Measurements from ENCODE around the gene ANP32A.
"Not testable (repeated sequence)": the region's sequence is repeated elsewhere in the genome, so short reads cannot be mapped to it uniquely, and the experiment has no call there.

Gene ANP32A

GRCh38 chr15:68820295-68821189, at the start of gene ANP32A:
Gene ANP32A, minus strand, starts transcription at chr15:68820895. Its CDS starts 144 bp downstream, at chr15:68820751.
- peak; percentile 31 to 65 for DNase-seq

- DNase-seq: no peak
Observed at GRCh38 chr15:68868296-68868695, 47.6 kb upstream of the ANP32A start.

GRCh38 chr15:68862415-68862814, 41.7 kb upstream of the ANP32A start:
- no peak for DNase-seq

- not testable (repeated sequence) for DNase-seq
Observed at GRCh38 chr15:68858666-68859065, 38.0 kb upstream of the ANP32A start.

GRCh38 chr15:68857443-68857842, 36.7 kb upstream of the ANP32A start:
- DNase-seq: not testable (repeated sequence)

GRCh38 chr15:68852461-68852860, 31.8 kb upstream of the ANP32A start:
- DNase-seq: no peak

GRCh38 chr15:68851971-68852370, 31.3 kb upstream of the ANP32A start:
- no peak for DNase-seq

GRCh38 chr15:68849497-68849896, 28.8 kb upstream of the ANP32A start:
- no peak for DNase-seq

- no peak for DNase-seq
Observed at GRCh38 chr15:68846851-68847439, 26.2 kb upstream of the ANP32A start.

- no peak for DNase-seq
Observed at GRCh38 chr15:68844856-68845550, 24.3 kb upstream of the ANP32A start.

- DNase-seq: no peak
Observed at GRCh38 chr15:68843425-68844311, 23.0 kb upstream of the ANP32A start.

- DNase-seq: no peak
Observed at GRCh38 chr15:68842958-68843357, 22.3 kb upstream of the ANP32A start.

GRCh38 chr15:68834346-68834745, 13.7 kb upstream of the ANP32A start:
- DNase-seq: no peak

GRCh38 chr15:68833700-68834331, 13.1 kb upstream of the ANP32A start:
- DNase-seq: no peak

- DNase-seq: no peak
Observed at GRCh38 chr15:68830141-68830785, 9.6 kb upstream of the ANP32A start.

- DNase-seq: no peak
Observed at GRCh38 chr15:68829068-68829467, 8.4 kb upstream of the ANP32A start.

- DNase-seq: no peak
Observed at GRCh38 chr15:68823561-68823960, 2.9 kb upstream of the ANP32A start.

GRCh38 chr15:68822818-68823217, 2.1 kb upstream of the ANP32A start:
- DNase-seq: no peak

GRCh38 chr15:68821841-68822381, 1.2 kb upstream of the ANP32A start:
- DNase-seq: no peak

- no peak for DNase-seq
Observed at GRCh38 chr15:68821190-68821840, 620 bp upstream of the ANP32A start.
